GM19463 (cell line): ENCODE results near the gene MBNL2.

Source experiments
- ATAC-seq: cut with Tn5 transposase; IDR thresholded peaks from one replicate; pipeline ENCODE4 v1.9.1; 2021; ENCODE audit warnings: mild to moderate bottlenecking, moderate library complexity; ENCODE audit not compliant: unreplicated experiment

Gene MBNL2

GRCh38 chr13:97395447-97396136 is 173.5 kb downstream of the MBNL2 start:
- ATAC-seq: no peak

GRCh38 chr13:97397267-97397666 is 175.1 kb downstream of the MBNL2 start:
- no peak for ATAC-seq

GRCh38 chr13:97401421-97401820 is 179.3 kb downstream of the MBNL2 start:
- ATAC-seq: no peak

- no peak for ATAC-seq
These were observed 182.0 kb downstream of the MBNL2 start for GRCh38 chr13:97403893-97404750.

GRCh38 chr13:97407540-97407939 is 185.4 kb downstream of the MBNL2 start:
- ATAC-seq: no peak

GRCh38 chr13:97408938-97409337 is 186.8 kb downstream of the MBNL2 start:
- no peak for ATAC-seq

- ATAC-seq: no peak
These were observed 189.9 kb downstream of the MBNL2 start for GRCh38 chr13:97411984-97412383.

- no peak for ATAC-seq
These were observed 191.6 kb downstream of the MBNL2 start for GRCh38 chr13:97413694-97414093.

GRCh38 chr13:97414392-97414791 is 192.3 kb downstream of the MBNL2 start:
- ATAC-seq: no peak

GRCh38 chr13:97417698-97418097 is 195.6 kb downstream of the MBNL2 start:
- ATAC-seq: no peak

GRCh38 chr13:97422118-97423054 is 200.3 kb downstream of the MBNL2 start:
- ATAC-seq: no peak

GRCh38 chr13:97423300-97424045 is 201.3 kb downstream of the MBNL2 start:
- no peak for ATAC-seq

- no peak for ATAC-seq
These were observed 203.5 kb downstream of the MBNL2 start for GRCh38 chr13:97425590-97425989.

- no peak for ATAC-seq
These were observed 204.6 kb downstream of the MBNL2 start for GRCh38 chr13:97426695-97427094.

- no peak for ATAC-seq
These were observed 207.5 kb downstream of the MBNL2 start for GRCh38 chr13:97429681-97430081.

GRCh38 chr13:97430296-97430695 is 208.2 kb downstream of the MBNL2 start:
- ATAC-seq: no peak

- no peak for ATAC-seq
These were observed 209.1 kb downstream of the MBNL2 start for GRCh38 chr13:97431171-97431764.

GRCh38 chr13:97432232-97432916 is 210.2 kb downstream of the MBNL2 start:
- ATAC-seq: no peak

- peak; percentile 76 for ATAC-seq
These were observed 211.0 kb downstream of the MBNL2 start for GRCh38 chr13:97432917-97433726.
